HEK293T (cell line): ENCODE results near the gene CRTAC1.

Experiments
- ELF4 ChIP-seq: fragments of 450-650 bp; IDR thresholded peaks from 2 replicates; pipeline ENCODE4 v1.6.1; 2017; ENCODE audit warnings: antibody characterized with exemption
- FOXM1 ChIP-seq: fragments of 450-650 bp; IDR thresholded peaks from 2 replicates; pipeline ENCODE4 v1.6.1; 2017; ENCODE audit warnings: mild to moderate bottlenecking, borderline replicate concordance
- SP1 ChIP-seq: fragments of 450-650 bp; IDR thresholded peaks from 2 replicates; pipeline ENCODE4 v1.6.1; 2017
- SUZ12 ChIP-seq: fragments of 450-650 bp; IDR thresholded peaks from 2 replicates; pipeline ENCODE4 v1.6.1; 2016; ENCODE audit warnings: mild to moderate bottlenecking
- TARDBP ChIP-seq: fragments of 450-650 bp; IDR thresholded peaks from 2 replicates; pipeline ENCODE4 v1.6.1; 2016

DNA sequence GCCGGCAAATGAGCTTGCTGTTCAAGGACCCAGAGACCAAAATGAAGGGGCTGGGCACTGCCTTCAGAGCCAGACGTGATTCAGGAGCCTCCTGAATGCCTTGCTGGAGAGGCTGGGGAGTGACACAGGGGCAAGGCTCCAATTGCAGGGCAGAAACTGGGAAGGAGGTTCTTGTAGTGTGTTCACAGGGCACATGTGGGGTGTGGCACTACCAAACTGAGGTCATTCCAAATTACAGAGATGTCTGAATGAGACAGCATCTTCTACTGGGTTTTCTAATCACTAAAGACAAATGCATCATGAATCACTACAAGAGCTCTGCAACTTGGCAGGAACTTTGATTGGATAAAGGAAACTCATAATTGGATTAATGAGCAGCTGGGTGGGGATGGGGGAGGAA, 17.8 kb downstream of the CRTAC1 start:
- no peak for TF ChIP-seq SP1
- no peak for TF ChIP-seq SUZ12
- no peak for TF ChIP-seq TARDBP
- TF ChIP-seq ELF4: no peak
- no peak for TF ChIP-seq FOXM1
